ENCODE data around the gene LLPH.

LLPH gene

GRCh38 chr12:66159123-66159522 is 28.6 kb upstream of the LLPH start:
- Histone ChIP-seq H3K36me3 (ENCODE audit: insufficient read depth, low read length) (peaks cover 18% of the 10 kb centered on the region), H3K9me3 (ENCODE audit: insufficient read depth, low read depth, low read length) (no peaks in the 10 kb centered on the region), H2AFZ (ENCODE audit: low read length) (no peak overlapping the region), H3K27me3 (ENCODE audit: insufficient read depth, low read length, poor library complexity, severe bottlenecking) (no peaks in the 10 kb centered on the region), H3K4me2 (ENCODE audit: low read depth, low read length, poor library complexity, severe bottlenecking) (no peak overlapping the region), H3K4me1 (ENCODE audit: insufficient read depth, low read length, poor library complexity, severe bottlenecking) (peaks cover 4% of the 10 kb centered on the region), H3F3A (ENCODE audit: low read depth) (no peaks in the 10 kb centered on the region), H3K9me2 (replicated peaks; ENCODE audit: low read depth, low read length) (no peaks in the 10 kb centered on the region), H3K79me2 (ENCODE audit: insufficient read depth, low read length) (peaks cover 53% of the 10 kb centered on the region; the same call in 1 of the 2 replicates), H4K20me1 (ENCODE audit: insufficient read depth, low read length, poor library complexity, severe bottlenecking) (peaks cover 13% of the 10 kb centered on the region), H3K4me3 (ENCODE audit: low read length, poor library complexity, severe bottlenecking) (no peak overlapping the region), H3K9ac (ENCODE audit: low read depth, low read length, poor library complexity, severe bottlenecking) (no peak overlapping the region)
- TF ChIP-seq EZH2phosphoT487 (IDR thresholded peaks at IDR 0.05; ENCODE audit: borderline replicate concordance) (no peak), CTCF (conservative IDR thresholded peaks at IDR 0.05; ENCODE audit: low read length) (no peak)

DNA sequence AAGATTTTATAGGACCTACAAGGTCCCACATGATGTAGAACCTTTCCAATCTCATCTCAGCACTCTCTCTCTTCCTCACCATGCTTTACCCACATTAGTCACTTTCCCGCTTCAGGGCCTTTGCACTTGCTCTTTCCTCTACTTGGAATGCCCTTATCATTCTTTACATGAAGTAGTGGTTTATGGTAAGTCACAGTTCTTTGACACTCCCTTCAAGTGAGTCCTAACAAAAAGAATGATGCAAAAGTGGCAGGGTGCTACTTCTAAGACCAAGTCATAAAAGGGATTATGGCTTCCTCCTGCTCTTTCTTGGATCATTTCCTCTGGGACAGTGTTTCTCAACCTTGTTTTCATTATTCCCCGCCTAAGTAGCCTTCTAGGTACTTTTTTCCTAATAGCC is 26.1 kb upstream of the LLPH start:
- Histone ChIP-seq H3K4me2 (ENCODE audit: low read depth, low read length, poor library complexity, severe bottlenecking) (no peak overlapping the region), H4K20me1 (ENCODE audit: insufficient read depth, low read length, poor library complexity, severe bottlenecking) (peaks cover 6% of the 10 kb centered on the region), H3K27me3 (ENCODE audit: insufficient read depth, low read length, poor library complexity, severe bottlenecking) (no peaks in the 10 kb centered on the region), H3K9ac (ENCODE audit: low read depth, low read length, poor library complexity, severe bottlenecking) (no peak overlapping the region), H3K9me2 (replicated peaks; ENCODE audit: low read depth, low read length) (no peaks in the 10 kb centered on the region), H3K36me3 (ENCODE audit: insufficient read depth, low read length) (peaks cover 18% of the 10 kb centered on the region), H3K9me3 (ENCODE audit: insufficient read depth, low read depth, low read length) (no peaks in the 10 kb centered on the region), H3K79me2 (ENCODE audit: insufficient read depth, low read length) (peaks cover 28% of the 10 kb centered on the region; the same call in 1 of the 2 replicates), H3K4me3 (ENCODE audit: low read length, poor library complexity, severe bottlenecking) (no peak overlapping the region), H2AFZ (ENCODE audit: low read length) (no peak overlapping the region), H3K4me1 (ENCODE audit: insufficient read depth, low read length, poor library complexity, severe bottlenecking) (no peaks in the 10 kb centered on the region), H3F3A (ENCODE audit: low read depth) (no peaks in the 10 kb centered on the region)
- TF ChIP-seq CTCF (conservative IDR thresholded peaks at IDR 0.05; ENCODE audit: low read length) (no peak), EZH2phosphoT487 (IDR thresholded peaks at IDR 0.05; ENCODE audit: borderline replicate concordance) (no peak)

DNA sequence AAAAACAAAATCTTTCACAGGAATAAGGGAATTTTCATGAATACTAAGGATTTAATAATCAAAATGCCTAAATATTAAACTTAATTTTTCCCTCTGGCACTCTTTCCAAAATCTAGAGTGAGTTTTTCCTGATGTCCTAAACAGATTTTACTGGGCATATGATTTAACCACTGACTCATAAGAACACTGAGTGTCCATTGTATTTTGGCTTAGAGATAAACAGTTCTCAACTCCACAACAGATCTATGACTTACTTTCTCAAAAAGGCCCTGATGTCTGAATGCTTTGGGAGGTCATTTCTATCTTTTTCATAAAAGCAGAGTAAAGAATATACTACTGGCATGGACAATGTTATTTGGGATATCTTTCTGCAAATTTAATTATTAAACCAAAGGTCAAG is 24.2 kb upstream of the LLPH start:
- H3K4me3 ChIP-seq (ENCODE audit: low read length, poor library complexity, severe bottlenecking): no peak overlapping the region
- no peak overlapping the region for H3K9ac ChIP-seq (ENCODE audit: low read depth, low read length, poor library complexity, severe bottlenecking)
- H3F3A ChIP-seq (ENCODE audit: low read depth): no peaks in the 10 kb centered on the region
- no peak overlapping the region for H3K4me2 ChIP-seq (ENCODE audit: low read depth, low read length, poor library complexity, severe bottlenecking)
- TF ChIP-seq CTCF (conservative IDR thresholded peaks at IDR 0.05; ENCODE audit: low read length) (no peak), EZH2phosphoT487 (IDR thresholded peaks at IDR 0.05; ENCODE audit: borderline replicate concordance) (no peak)
- no peaks in the 10 kb centered on the region for H3K9me3 ChIP-seq (ENCODE audit: insufficient read depth, low read depth, low read length)
- H3K4me1 ChIP-seq (ENCODE audit: insufficient read depth, low read length, poor library complexity, severe bottlenecking): no peaks in the 10 kb centered on the region
- peaks cover 19% of the 10 kb centered on the region for H3K36me3 ChIP-seq (ENCODE audit: insufficient read depth, low read length)
- H3K27me3 ChIP-seq (ENCODE audit: insufficient read depth, low read length, poor library complexity, severe bottlenecking): no peaks in the 10 kb centered on the region
- H3K79me2 ChIP-seq (ENCODE audit: insufficient read depth, low read length): peaks cover 14% of the 10 kb centered on the region; the same call in 1 of the 2 replicates
- no peak overlapping the region for H2AFZ ChIP-seq (ENCODE audit: low read length)
- no peaks in the 10 kb centered on the region for H3K9me2 ChIP-seq (replicated peaks; ENCODE audit: low read depth, low read length)
- no peaks in the 10 kb centered on the region for H4K20me1 ChIP-seq (ENCODE audit: insufficient read depth, low read length, poor library complexity, severe bottlenecking)

All from Loucy (cell line).